Mesendoderm (in vitro differentiated cells): ENCODE measurements around the gene RIPOR1.
A peak's percentile ranks its signal among the peaks of the same experiment; 100 is the strongest.
"Not testable (repeated sequence)": the region's sequence is repeated elsewhere in the genome, so short reads cannot be mapped to it uniquely, and the experiment has no call there.

Source experiments
- DNase-seq: peaks from one replicate; pipeline ENCODE4 v3.0.0; 2013
- H2AK5ac ChIP-seq: 2 replicates; pipeline ENCODE4 v1.6.1; 2013; ENCODE audit warnings: low read length, inconsistent platforms
- H2BK120ac ChIP-seq: 2 replicates; pipeline ENCODE4 v1.6.1; 2013; ENCODE audit warnings: low read depth, mild to moderate bottlenecking, low read length, moderate library complexity, mixed read lengths
- H2BK15ac ChIP-seq: replicated peaks from 2 replicates; pipeline ENCODE4 v1.6.1; 2013; ENCODE audit warnings: low read depth, mild to moderate bottlenecking, moderate library complexity
- H2BK5ac ChIP-seq: 2 replicates; pipeline ENCODE4 v1.6.1; 2013; ENCODE audit warnings: low read length, inconsistent platforms
- H3K18ac ChIP-seq: 2 replicates; pipeline ENCODE4 v1.6.1; 2013; ENCODE audit warnings: mild to moderate bottlenecking, low read length, mixed read lengths
- H3K23ac ChIP-seq: one replicate; pipeline ENCODE4 v1.6.1; 2013; ENCODE audit warnings: low read length
- H3K27ac ChIP-seq: 2 replicates; pipeline ENCODE4 v1.5.1; 2013; ENCODE audit warnings: low read depth, mild to moderate bottlenecking, inconsistent platforms, low read length, moderate library complexity
- H3K27me3 ChIP-seq: 2 replicates; pipeline ENCODE4 v1.6.1; 2013; ENCODE audit warnings: low read length, control low read depth, mild to moderate bottlenecking, inconsistent platforms; ENCODE audit not compliant: insufficient read depth, poor library complexity
- H3K36me3 ChIP-seq: 2 replicates; pipeline ENCODE4 v1.6.1; 2013; ENCODE audit warnings: low read length, inconsistent platforms; ENCODE audit not compliant: control insufficient read depth, insufficient read depth
- H3K4ac ChIP-seq: one replicate; pipeline ENCODE4 v1.6.1; 2013; ENCODE audit warnings: low read depth, mild to moderate bottlenecking, low read length, moderate library complexity
- H3K4me1 ChIP-seq: 2 replicates; pipeline ENCODE4 v1.6.1; 2013; ENCODE audit warnings: low read depth, low read length, inconsistent platforms; ENCODE audit not compliant: control insufficient read depth
- H3K4me2 ChIP-seq: 2 replicates; pipeline ENCODE4 v1.6.1; 2013; ENCODE audit warnings: low read length
- H3K4me3 ChIP-seq: 2 replicates; pipeline ENCODE4 v1.5.1; 2013; ENCODE audit warnings: mild to moderate bottlenecking, low read length
- H3K56ac ChIP-seq: one replicate; pipeline ENCODE4 v1.6.1; 2013; ENCODE audit warnings: low read length
- H3K79me1 ChIP-seq: 2 replicates; pipeline ENCODE4 v1.6.1; 2013; ENCODE audit warnings: low read length, inconsistent platforms
- H3K79me2 ChIP-seq: 2 replicates; pipeline ENCODE4 v1.6.1; 2013; ENCODE audit warnings: mild to moderate bottlenecking, low read length; ENCODE audit not compliant: control insufficient read depth, insufficient read depth
- H3K9ac ChIP-seq: 2 replicates; pipeline ENCODE4 v1.6.1; 2013; ENCODE audit warnings: low read length, inconsistent platforms
- H4K5ac ChIP-seq: one replicate; pipeline ENCODE4 v1.6.1; 2013; ENCODE audit warnings: low read length
- H4K8ac ChIP-seq: one replicate; pipeline ENCODE4 v1.6.1; 2013; ENCODE audit warnings: low read depth, mild to moderate bottlenecking, control low read depth, low read length, moderate library complexity
- WGBS: extraction: QIAGEN DNeasy Blood & Tissue Kit; methylation state at CpG from one replicate; pipeline ENCODE4 v1.1.7; 2013; ENCODE audit warnings: low lambda C conversion rate, missing lambda C conversion rate; ENCODE audit not compliant: insufficient coverage; ENCODE audit errors: extremely low coverage; 5-methylcytosine and 5-hydroxymethylcytosine counted together

RIPOR1 gene

GRCh38 chr16:67529582-67530012, 968 bp downstream of the RIPOR1 start:
- H3K4me1 ChIP-seq = peaks cover 2% of the 10 kb centered on the region
- no peak overlapping the region for H3K4me3 ChIP-seq
- H3K56ac ChIP-seq = peak overlapping the region; percentile 85
- DNase-seq = no peak
- no peak overlapping the region for H2AK5ac ChIP-seq
- no peaks in the 10 kb centered on the region for H3K36me3 ChIP-seq
- no peaks in the 10 kb centered on the region for H3K79me2 ChIP-seq
- peak overlapping the region; percentile 68 for H3K9ac ChIP-seq
- H3K79me1 ChIP-seq = no peaks in the 10 kb centered on the region
- H2BK15ac ChIP-seq = no peak overlapping the region
- no peak overlapping the region for H2BK5ac ChIP-seq
- H3K4me2 ChIP-seq = peak overlapping the region; percentile 71
- H3K18ac ChIP-seq = no peak overlapping the region
- H4K8ac ChIP-seq = no peak overlapping the region
- H3K27me3 ChIP-seq = peaks cover 32% of the 10 kb centered on the region
- no CpG with 5 or more reads among the region's 16 CpGs for WGBS
- no peak overlapping the region for H3K27ac ChIP-seq
- H3K4ac ChIP-seq = no peak overlapping the region
- no peak overlapping the region for H2BK120ac ChIP-seq
- H3K23ac ChIP-seq = peak overlapping the region; percentile 0
- H4K5ac ChIP-seq = no peak overlapping the region

- Histone ChIP-seq H2BK15ac (no peak overlapping the region), H2BK120ac (no peak overlapping the region)
These were observed 1.6 kb downstream of the RIPOR1 start for GRCh38 chr16:67530013-67530939.

GRCh38 chr16:67531247-67531646, 2.6 kb downstream of the RIPOR1 start:
- Histone ChIP-seq H2AK5ac (no peak overlapping the region), H3K4me3 (no peak overlapping the region), H3K9ac (no peak overlapping the region), H4K8ac (no peak overlapping the region), H3K23ac (peak overlapping the region; percentile 66), H3K4me2 (no peak overlapping the region), H3K18ac (no peak overlapping the region), H3K79me2 (no peaks in the 10 kb centered on the region), H3K56ac (no peak overlapping the region), H4K5ac (no peak overlapping the region), H3K36me3 (no peaks in the 10 kb centered on the region), H3K27me3 (peaks cover 38% of the 10 kb centered on the region), H3K27ac (no peak overlapping the region), H3K4ac (no peak overlapping the region), H2BK15ac (no peak overlapping the region), H3K4me1 (peaks cover 2% of the 10 kb centered on the region), H3K79me1 (no peaks in the 10 kb centered on the region), H2BK120ac (no peak overlapping the region), H2BK5ac (no peak overlapping the region)
- WGBS = no CpG with 5 or more reads among the region's 4 CpGs
- no peak for DNase-seq

More at GRCh38 chr16:67530013-67530939, 1.6 kb downstream of the RIPOR1 start:
- no peak overlapping the region for H3K23ac ChIP-seq
- no peak overlapping the region for H3K4ac ChIP-seq
- H3K27me3 ChIP-seq = peaks cover 35% of the 10 kb centered on the region
- H2BK5ac ChIP-seq = no peak overlapping the region
- WGBS = no CpG with 5 or more reads among the region's 48 CpGs
- H3K4me1 ChIP-seq = peaks cover 2% of the 10 kb centered on the region
- H3K4me3 ChIP-seq = no peak overlapping the region
- no peaks in the 10 kb centered on the region for H3K36me3 ChIP-seq
- H3K79me1 ChIP-seq = no peaks in the 10 kb centered on the region
- H3K56ac ChIP-seq = peak overlapping the region; percentile 85
- DNase-seq = no peak
- no peak overlapping the region for H3K18ac ChIP-seq
- peak overlapping the region; percentile 71 for H3K4me2 ChIP-seq
- H3K27ac ChIP-seq = no peak overlapping the region
- H4K8ac ChIP-seq = no peak overlapping the region
- no peak overlapping the region for H2AK5ac ChIP-seq
- H4K5ac ChIP-seq = no peak overlapping the region
- H3K79me2 ChIP-seq = no peaks in the 10 kb centered on the region
- peak overlapping the region; percentile 68 for H3K9ac ChIP-seq

- Histone ChIP-seq H2BK120ac (no peak overlapping the region), H3K79me1 (no peaks in the 10 kb centered on the region), H3K27me3 (peaks cover 38% of the 10 kb centered on the region), H3K4me2 (no peak overlapping the region), H3K79me2 (no peaks in the 10 kb centered on the region), H3K23ac (no peak overlapping the region), H2AK5ac (no peak overlapping the region), H3K36me3 (no peaks in the 10 kb centered on the region), H4K5ac (no peak overlapping the region), H3K4me1 (peaks cover 2% of the 10 kb centered on the region), H3K4ac (no peak overlapping the region), H3K56ac (no peak overlapping the region), H3K18ac (no peak overlapping the region), H2BK15ac (no peak overlapping the region), H3K9ac (no peak overlapping the region), H4K8ac (no peak overlapping the region), H3K4me3 (no peak overlapping the region), H3K27ac (no peak overlapping the region), H2BK5ac (no peak overlapping the region)
- no peak for DNase-seq
- no CpG with 5 or more reads among the region's 9 CpGs for WGBS
These were observed 4.5 kb downstream of the RIPOR1 start for GRCh38 chr16:67533024-67533560.

- H3K4me1 ChIP-seq, H3K23ac ChIP-seq, H3K56ac ChIP-seq, H4K5ac ChIP-seq, H3K79me1 ChIP-seq, H3K18ac ChIP-seq, DNase-seq, H3K36me3 ChIP-seq, H3K4me2 ChIP-seq, H3K4ac ChIP-seq, H2BK15ac ChIP-seq, H4K8ac ChIP-seq, H2BK5ac ChIP-seq, H2BK120ac ChIP-seq, H3K9ac ChIP-seq, H3K79me2 ChIP-seq, H3K27ac ChIP-seq, H3K4me3 ChIP-seq, H2AK5ac ChIP-seq: not testable (repeated sequence)
- no CpG with 5 or more reads among the region's 6 CpGs for WGBS
- H3K27me3 ChIP-seq = peaks cover 38% of the 10 kb centered on the region
These were observed 5.4 kb downstream of the RIPOR1 start for GRCh38 chr16:67533987-67534386.
